ENCODE data around the gene UBE2I. TPM values are rescaled to one million over a fixed set of nuclear protein-coding genes. Genes with fewer than 3 reads are reported as not detected.

The UBE2I gene
- total and polyA plus RNA-seq, 7 donors: 38.4 to 95.3 (median 54.5) TPM

DNA sequence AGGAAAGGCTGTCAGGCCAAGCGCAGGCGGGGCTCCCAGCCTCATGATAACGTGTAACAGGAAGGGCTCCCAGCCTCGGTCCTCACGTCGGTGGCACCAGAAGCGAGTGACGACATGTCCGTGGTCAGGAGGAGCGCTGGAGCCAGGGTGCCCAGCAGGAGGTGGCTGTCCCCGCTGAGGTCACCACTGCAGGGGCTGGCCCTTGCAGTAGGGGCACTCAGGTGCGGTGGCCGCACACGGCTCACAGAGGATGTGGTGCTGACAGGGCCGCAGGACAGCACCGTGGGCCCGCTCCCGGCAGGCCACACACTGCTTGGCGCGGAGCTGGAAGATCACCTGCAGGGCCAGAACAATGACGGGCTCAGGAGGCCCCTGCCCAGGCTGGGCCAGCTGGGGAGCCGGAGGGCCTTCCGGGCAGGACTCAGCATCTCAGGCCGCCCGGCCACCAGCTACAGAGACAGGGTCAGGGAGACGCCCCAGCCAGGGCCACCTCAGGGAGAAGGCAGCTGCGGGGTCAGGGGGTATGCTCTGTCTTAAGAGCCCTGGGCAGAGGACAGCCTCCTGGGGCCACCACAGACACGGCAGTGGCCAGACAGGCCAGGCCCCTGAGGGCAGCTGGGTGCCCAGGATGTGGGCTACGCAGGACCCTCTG is 56.8 kb downstream of the UBE2I start:
- Histone ChIP-seq H3K27me3 (no peaks in the 10 kb centered on the region), H3K27ac (no peak overlapping the region), H3K9me3 (no peaks in the 10 kb centered on the region), H3K4me3 (no peak overlapping the region), H3K36me3 (peaks cover 16 to 83% (median 39%) of the 10 kb centered on the region in 4 donors), H3K4me1 (no peaks in the 10 kb centered on the region)
- TF ChIP-seq POLR2AphosphoS5 (IDR thresholded peaks at IDR 0.05) (no peak), EP300 (IDR thresholded peaks at IDR 0.05) (no peak), POLR2A (IDR thresholded peaks at IDR 0.05) (no peak)
- TF ChIP-seq, protein P1, sequence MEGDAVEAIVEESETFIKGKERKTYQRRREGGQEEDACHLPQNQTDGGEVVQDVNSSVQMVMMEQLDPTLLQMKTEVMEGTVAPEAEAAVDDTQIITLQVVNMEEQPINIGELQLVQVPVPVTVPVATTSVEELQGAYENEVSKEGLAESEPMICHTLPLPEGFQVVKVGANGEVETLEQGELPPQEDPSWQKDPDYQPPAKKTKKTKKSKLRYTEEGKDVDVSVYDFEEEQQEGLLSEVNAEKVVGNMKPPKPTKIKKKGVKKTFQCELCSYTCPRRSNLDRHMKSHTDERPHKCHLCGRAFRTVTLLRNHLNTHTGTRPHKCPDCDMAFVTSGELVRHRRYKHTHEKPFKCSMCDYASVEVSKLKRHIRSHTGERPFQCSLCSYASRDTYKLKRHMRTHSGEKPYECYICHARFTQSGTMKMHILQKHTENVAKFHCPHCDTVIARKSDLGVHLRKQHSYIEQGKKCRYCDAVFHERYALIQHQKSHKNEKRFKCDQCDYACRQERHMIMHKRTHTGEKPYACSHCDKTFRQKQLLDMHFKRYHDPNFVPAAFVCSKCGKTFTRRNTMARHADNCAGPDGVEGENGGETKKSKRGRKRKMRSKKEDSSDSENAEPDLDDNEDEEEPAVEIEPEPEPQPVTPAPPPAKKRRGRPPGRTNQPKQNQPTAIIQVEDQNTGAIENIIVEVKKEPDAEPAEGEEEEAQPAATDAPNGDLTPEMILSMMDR (IDR thresholded peaks at IDR 0.05): no peak
- WGBS, 2 donors: 92 to 93% methylated on average over 29 of the region's 29 CpGs
- intact Hi-C loops (cut with DNase I): no loop called here
- no peak for DNase-seq

DNA sequence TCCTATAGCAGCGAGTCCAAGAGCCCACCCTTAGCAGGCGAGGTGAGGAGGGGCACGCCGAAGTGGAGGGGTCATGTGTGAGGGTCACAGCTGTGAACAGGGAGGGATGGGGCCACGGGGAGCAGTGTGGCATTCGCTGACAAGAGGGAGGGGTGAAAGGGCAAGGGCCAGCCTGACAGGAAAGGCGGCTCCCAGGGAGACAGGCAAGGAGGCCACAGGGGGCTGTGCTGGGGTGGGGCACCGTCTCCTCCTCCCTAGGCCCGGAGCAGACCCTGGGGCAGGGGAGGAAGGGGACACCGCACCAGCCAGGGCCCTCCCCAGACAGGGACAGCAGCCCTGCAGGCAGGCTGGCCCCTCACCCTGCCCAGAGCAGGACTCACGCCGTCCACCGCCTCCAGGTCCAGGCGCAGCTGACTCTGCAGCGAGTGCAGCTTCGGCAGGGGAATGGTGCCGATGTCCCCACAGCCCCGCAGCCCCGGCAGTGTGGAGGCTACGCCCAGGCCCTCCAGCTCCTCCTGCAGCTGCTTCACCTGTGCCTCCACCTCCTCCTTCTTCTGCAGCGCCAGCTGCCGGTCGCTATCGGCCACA is 57.4 kb downstream of the UBE2I start:
- Histone ChIP-seq H3K27me3 (no peaks in the 10 kb centered on the region), H3K36me3 (peaks cover 19 to 83% (median 40%) of the 10 kb centered on the region in 4 donors)
- 91 to 92% methylated on average over 24 of the region's 24 CpGs for WGBS, 2 donors

DNA sequence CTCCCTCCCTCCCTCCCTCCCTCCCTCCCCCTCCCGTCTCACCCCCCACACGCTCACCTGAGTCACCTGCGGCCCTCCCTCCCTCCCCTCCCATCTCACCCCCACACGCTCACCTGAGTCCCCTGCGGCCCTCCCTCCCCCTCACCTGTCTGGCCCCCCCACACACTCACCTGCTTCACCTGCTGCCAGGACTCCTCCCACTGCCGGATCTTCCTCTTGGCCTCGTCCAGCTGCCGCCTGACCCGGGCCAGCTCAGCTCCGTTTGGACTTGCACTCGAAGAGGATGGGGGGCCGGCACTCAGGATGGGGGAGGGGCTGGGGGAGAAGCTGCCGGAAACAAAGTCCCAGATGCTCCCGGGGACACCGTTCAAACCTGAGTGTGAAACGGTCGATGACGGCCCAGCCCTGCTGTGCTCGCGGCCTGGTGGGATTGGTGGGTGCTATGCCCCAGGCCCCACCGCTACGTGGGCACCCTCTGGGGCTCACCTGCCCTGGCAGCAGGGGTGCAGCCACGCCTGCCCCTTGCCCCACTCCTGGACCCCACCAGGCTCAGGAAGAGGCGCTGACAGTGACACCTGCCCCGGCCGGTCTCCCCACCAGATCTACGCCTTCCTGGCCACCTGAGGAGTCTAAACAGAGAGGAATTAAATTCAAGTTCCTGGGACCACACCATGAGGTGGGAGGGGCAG is 58.2 kb downstream of the UBE2I start:
- H3K36me3 ChIP-seq: peaks cover 11 to 75% (median 31%) of the 10 kb centered on the region in 4 donors
- no peaks in the 10 kb centered on the region for H3K9me3 ChIP-seq
- DNase-seq: no peak
- H3K4me3 ChIP-seq: no peak overlapping the region
- H3K27ac ChIP-seq: no peak overlapping the region
- TF ChIP-seq POLR2AphosphoS5 (IDR thresholded peaks at IDR 0.05) (no peak), EP300 (IDR thresholded peaks at IDR 0.05) (no peak), POLR2A (IDR thresholded peaks at IDR 0.05) (no peak)
- TF ChIP-seq, protein P1 (IDR thresholded peaks at IDR 0.05): no peak
- H3K4me1 ChIP-seq: no peaks in the 10 kb centered on the region
- H3K27me3 ChIP-seq: no peaks in the 10 kb centered on the region
- WGBS, 2 donors: 82 to 88% methylated on average over 27 of the region's 27 CpGs
- intact Hi-C loops (cut with DNase I): no loop called here

More for the DNA sequence above, 57.4 kb downstream of the UBE2I start:
- no peak for DNase-seq
- Histone ChIP-seq H3K27ac (no peak overlapping the region), H3K4me3 (no peak overlapping the region), H3K9me3 (no peaks in the 10 kb centered on the region), H3K4me1 (no peaks in the 10 kb centered on the region)
- intact Hi-C loops (cut with DNase I): no loop called here
- TF ChIP-seq, protein P1 (IDR thresholded peaks at IDR 0.05): no peak
- TF ChIP-seq POLR2A (IDR thresholded peaks at IDR 0.05): no peak
- TF ChIP-seq EP300 (IDR thresholded peaks at IDR 0.05): no peak
- TF ChIP-seq POLR2AphosphoS5 (IDR thresholded peaks at IDR 0.05): no peak

DNA sequence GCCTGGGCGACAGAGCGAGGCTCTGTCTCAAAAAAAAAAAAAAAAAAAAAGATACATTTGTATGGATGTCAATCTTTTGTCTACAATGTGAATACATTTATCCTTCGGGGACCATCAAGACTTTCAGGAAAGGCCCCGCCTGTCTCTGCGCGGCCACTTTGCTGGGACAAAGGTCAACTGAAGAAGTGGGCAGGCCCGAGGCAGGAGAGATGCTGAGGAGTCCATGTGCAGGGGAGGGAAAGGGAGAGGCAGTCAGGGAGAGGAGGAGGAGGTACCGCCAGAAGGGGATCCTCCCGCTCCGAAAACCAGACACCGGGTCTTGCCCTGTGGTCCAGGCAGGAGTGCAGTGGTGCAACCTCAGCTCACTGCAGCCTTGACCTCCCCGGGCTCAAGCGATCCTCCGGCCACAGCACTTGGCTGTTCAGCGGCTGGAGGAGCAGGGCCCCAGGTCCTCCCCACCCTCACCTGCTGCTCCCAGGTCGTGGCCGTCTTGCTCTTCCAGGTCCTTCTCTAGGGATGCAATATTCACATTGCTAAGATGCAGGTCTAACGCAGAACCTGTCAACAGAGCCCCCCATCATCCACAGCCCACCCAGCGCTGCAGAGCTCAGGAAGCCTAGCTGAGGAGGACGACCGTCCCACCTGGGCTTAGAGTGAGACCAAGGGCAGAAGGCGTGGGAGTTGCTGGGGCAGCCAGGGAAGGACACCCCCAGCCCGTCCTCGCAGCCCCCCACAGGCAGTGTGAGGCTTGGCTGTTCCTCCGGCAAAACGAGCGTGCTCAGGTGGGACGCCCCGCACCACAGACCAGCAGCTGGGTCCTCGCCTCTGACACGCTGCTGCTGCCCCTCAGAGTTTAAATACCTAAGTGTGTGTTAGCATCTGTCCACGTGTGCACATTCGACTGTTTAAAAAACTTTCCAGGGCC is 61.9 kb downstream of the UBE2I start:
- 86 to 92% methylated on average over 33 of the region's 33 CpGs for WGBS, 2 donors
- no peaks in the 10 kb centered on the region for H3K9me3 ChIP-seq
- H3K4me1 ChIP-seq: no peaks in the 10 kb centered on the region
- no peak overlapping the region for H3K4me3 ChIP-seq
- H3K27ac ChIP-seq: no peak overlapping the region
- no peaks in the 10 kb centered on the region for H3K27me3 ChIP-seq
- H3K36me3 ChIP-seq: peaks cover 9 to 56% (median 12%) of the 10 kb centered on the region in 4 donors
- no peak for DNase-seq
- TF ChIP-seq POLR2AphosphoS5 (IDR thresholded peaks at IDR 0.05) (no peak), EP300 (IDR thresholded peaks at IDR 0.05) (no peak), POLR2A (IDR thresholded peaks at IDR 0.05) (no peak)
- TF ChIP-seq, protein P1 (IDR thresholded peaks at IDR 0.05): no peak
- intact Hi-C loops (cut with DNase I): no loop called here
